HepG2 (cell line): ENCODE data around the gene DAB2. TPM values are rescaled to one million over a fixed set of nuclear protein-coding genes. Genes with fewer than 3 reads are reported as not detected.
A peak's percentile ranks its signal among the peaks of the same experiment; 100 is the strongest.

Source experiments
- CREM ChIP-seq, 2 experiments: sonication (generic) in 1 of 2; formaldehyde crosslinking in 1 of 2; IDR thresholded peaks; 2 replicates each; pipeline versions ENCODE4 v1.4.0 to v1.6.1; 2016 to 2020; ENCODE audit warnings: antibody characterized with exemption in 1 of 2, mild to moderate bottlenecking in 1 of 2, missing genetic modification reagents in 1 of 2
- FOXA1 ChIP-seq, 2 experiments: fragments of 450-650 bp in 1 of 2; sonication (generic) in 1 of 2; formaldehyde crosslinking in 1 of 2; IDR thresholded peaks; 2 replicates each; pipeline versions ENCODE4 v1.4.0 to v1.6.1; 2016 to 2020; ENCODE audit warnings: missing genetic modification reagents in 1 of 2
- MEIS2 ChIP-seq: sonication (generic); formaldehyde crosslinking; IDR thresholded peaks from 2 replicates; pipeline ENCODE4 v1.9.0; 2021; ENCODE audit warnings: mild to moderate bottlenecking, missing genetic modification reagents
- MIXL1 ChIP-seq: IDR thresholded peaks from 2 replicates; pipeline ENCODE4 v1.6.1; 2016
- MXI1 ChIP-seq: IDR thresholded peaks from 3 replicates; pipeline ENCODE4 v1.6.1; 2012; ENCODE audit warnings: low read depth, low read length, inconsistent platforms, borderline replicate concordance
- NR2F1 ChIP-seq, 2 experiments: fragments of 450-650 bp in 1 of 2; formaldehyde crosslinking in 1 of 2; IDR thresholded peaks; 2 replicates each; pipeline versions ENCODE4 v1.5.0 to v1.6.1; 2016 to 2020; ENCODE audit warnings: mild to moderate bottlenecking in 1 of 2, missing compliant biosample characterization in 1 of 2, missing genetic modification reagents in 1 of 2, moderate library complexity in 1 of 2
- PPARG ChIP-seq: conservative IDR thresholded peaks from 2 replicates; pipeline ENCODE4 v1.6.1; 2016; ENCODE audit warnings: missing biosample characterization, missing genetic modification reagents
- RFX1 ChIP-seq: fragments of 450-650 bp; IDR thresholded peaks from 2 replicates; pipeline ENCODE4 v1.6.1; 2017
- RNF219 ChIP-seq: sonication (generic); formaldehyde crosslinking; IDR thresholded peaks from 2 replicates; pipeline ENCODE4 v1.5.0; 2020; ENCODE audit warnings: mild to moderate bottlenecking, missing genetic modification reagents
- SAFB2 ChIP-seq: sonication (generic); formaldehyde crosslinking; IDR thresholded peaks from 2 replicates; pipeline ENCODE4 v1.5.1; 2020; ENCODE audit warnings: missing genetic modification reagents, low read depth, mild to moderate bottlenecking, borderline replicate concordance
- SIN3B ChIP-seq: fragments of 150-350 bp; IDR thresholded peaks from 2 replicates; pipeline ENCODE4 v1.6.1; 2014; ENCODE audit warnings: low read length
- SP2 ChIP-seq: sonication (generic); formaldehyde crosslinking; IDR thresholded peaks from 2 replicates; pipeline ENCODE4 v1.5.1; 2020; ENCODE audit warnings: mild to moderate bottlenecking, missing genetic modification reagents
- USF2 ChIP-seq, 2 experiments: sonication (generic) in 1 of 2; formaldehyde crosslinking in 1 of 2; IDR thresholded peaks; 2 replicates each; pipeline versions ENCODE4 v1.5.1 to v1.6.1; 2011 to 2020; ENCODE audit warnings: borderline replicate concordance in 1 of 2, low read depth in 1 of 2, low read length in 1 of 2, mild to moderate bottlenecking in 1 of 2, missing genetic modification reagents in 1 of 2, moderate library complexity in 1 of 2
- YEATS2 ChIP-seq: sonication (generic); formaldehyde crosslinking; IDR thresholded peaks from 2 replicates; pipeline ENCODE4 v1.4.0; 2020; ENCODE audit warnings: missing genetic modification reagents, borderline replicate concordance
- YY1 ChIP-seq: IDR thresholded peaks from 2 replicates; pipeline ENCODE4 v1.6.1; 2011; ENCODE audit warnings: low read length, low read depth, moderate library complexity, mild to moderate bottlenecking; ENCODE audit not compliant: insufficient read depth, insufficient replicate concordance
- ZNF12 ChIP-seq: sonication (generic); formaldehyde crosslinking; IDR thresholded peaks from 2 replicates; pipeline ENCODE4 v1.5.0; 2020; ENCODE audit warnings: missing genetic modification reagents
- ZNF3 ChIP-seq: IDR thresholded peaks from 2 replicates; pipeline ENCODE4 v1.7.0; 2017; ENCODE audit warnings: inconsistent platforms
- ZNF484 ChIP-seq: sonication (generic); formaldehyde crosslinking; IDR thresholded peaks from 2 replicates; pipeline ENCODE4 v1.5.1; 2020; ENCODE audit warnings: mild to moderate bottlenecking, low read depth, missing genetic modification reagents, borderline replicate concordance
- ZNF646 ChIP-seq: sonication (generic); formaldehyde crosslinking; IDR thresholded peaks from 2 replicates; pipeline ENCODE4 v1.9.0; 2021; ENCODE audit warnings: mild to moderate bottlenecking, missing genetic modification reagents
- ZNF773 ChIP-seq: sonication (generic); formaldehyde crosslinking; IDR thresholded peaks from 2 replicates; pipeline ENCODE4 v1.4.0; 2020; ENCODE audit warnings: missing genetic modification reagents, borderline replicate concordance
- polyA plus RNA-seq, 8 experiments: library from polyadenylated mRNA; depleted of rRNA in 3 of 8; stranded (reverse) in 7 of 8; unstranded in 1 of 8; fragments of >200 nt; fragmentation: Illumina TruSeq in 4 of 8; extraction: Trizol in 4 of 8; gene quantifications; 2 replicates each; pipeline versions ENCODE4 v1.2.1 to v1.2.3, GENCODE V29; 2011 to 2016; ENCODE audit warnings: low read depth in 4 of 8, missing spikeins in 1 of 8, mixed read lengths in 1 of 8; ENCODE audit not compliant: insufficient read depth in 1 of 8
- total RNA-seq, 5 experiments: library from RNA; depleted of rRNA; stranded (reverse); fragments of >200 nt; fragmentation: Illumina TruSeq; extraction: Trizol; gene quantifications; 2 replicates each; pipeline ENCODE4 v1.2.3, GENCODE V29; 2016; ENCODE audit warnings: low read depth in 1 of 5

DAB2 gene
- total and polyA plus RNA-seq, 2 of the 13 experiments (the other 11 are each of a cell fraction or from before 2014, with no cell fraction given): 6.4 to 6.5 TPM

- TF ChIP-seq MXI1: peak; percentile 42; the same call in 1 of the 3 replicates
- no peak; the same call in 1 of the 2 replicates for TF ChIP-seq YEATS2 (CRISPR knock-in tag)
- TF ChIP-seq SAFB2: no peak
- TF ChIP-seq USF2 (IDR thresholded peaks at IDR 0.05; ENCODE audit: low read depth, low read length): no peak
- peak; percentile 27; the same call in 1 of the 2 replicates for TF ChIP-seq USF2 (CRISPR knock-in tag; IDR thresholded peaks at IDR 0.05; ENCODE audit: borderline replicate concordance)
- no peak for TF ChIP-seq ZNF484 (CRISPR knock-in tag)
- no peak for TF ChIP-seq SIN3B
- TF ChIP-seq RNF219 (CRISPR knock-in tag): no peak
- TF ChIP-seq PPARG: peak; percentile 75
- peak; percentile 97 for TF ChIP-seq MEIS2 (CRISPR knock-in tag)
- TF ChIP-seq MIXL1 (CRISPR knock-in tag): 0 out of 2 replicates have a peak, but pooled peaks have one; percentile 46
- TF ChIP-seq ZNF646 (CRISPR knock-in tag): no peak
- no peak for TF ChIP-seq SP2 (CRISPR knock-in tag)
- no peak for TF ChIP-seq RFX1
- no peak for TF ChIP-seq FOXA1 (IDR thresholded peaks at IDR 0.05)
- peak; percentile 83 for TF ChIP-seq FOXA1 (CRISPR knock-in tag; IDR thresholded peaks at IDR 0.05)
- TF ChIP-seq ZNF12: peak; percentile 46; the same call in 1 of the 2 replicates
- no peak for TF ChIP-seq ZNF3
- TF ChIP-seq NR2F1 (CRISPR knock-in tag; IDR thresholded peaks at IDR 0.05): peak; percentile 30 to 39; a peak in 1 of 4 replicates
- no peak for TF ChIP-seq ZNF773 (CRISPR knock-in tag)
- no peak for TF ChIP-seq YY1
- peak; percentile 74 for TF ChIP-seq CREM (IDR thresholded peaks at IDR 0.05)
- no peak for TF ChIP-seq CREM (CRISPR knock-in tag; IDR thresholded peaks at IDR 0.05)
Measured at GRCh38 chr5:39437467-39437866, 12.7 kb upstream of the DAB2 start (continued).
